ENCODE measurements around the gene IFITM2.

Gene IFITM2

GRCh38 chr11:287821-288477 is 19.7 kb upstream of the IFITM2 start:
- TF ChIP-seq CTCF (IDR thresholded peaks at IDR 0.05; ENCODE audit: low read depth, low read length): no peak
- H3K4me3 ChIP-seq (replicated peaks in 1 of 2; ENCODE audit: low read depth in 2 of 2, low read length in 2 of 2): peak overlapping the region; percentile 54
- no peak for DNase-seq (ENCODE audit: low read depth in 2 of 2)

- peak in 1 of 2 donors; percentile 46 for DNase-seq (ENCODE audit: low read depth in 2 of 2)
- no peak for TF ChIP-seq CTCF (IDR thresholded peaks at IDR 0.05; ENCODE audit: low read depth, low read length)
- H3K4me3 ChIP-seq (replicated peaks in 1 of 2; ENCODE audit: low read depth in 2 of 2, low read length in 2 of 2): peak within 1 kb of the TSS; percentile 54
Measured at GRCh38 chr11:288478-289397, 18.9 kb upstream of the IFITM2 start, which contains the start of gene PGGHG. Gene PGGHG, plus strand, starts transcription at chr11:289126. Its CDS starts 691 bp downstream, at chr11:289817.

- TF ChIP-seq CTCF (IDR thresholded peaks at IDR 0.05; ENCODE audit: low read depth, low read length): no peak
- no peak for DNase-seq (ENCODE audit: low read depth in 2 of 2)
- peak overlapping the region; percentile 41 to 54 for H3K4me3 ChIP-seq (replicated peaks in 1 of 2; ENCODE audit: low read depth in 2 of 2, low read length in 2 of 2)
Measured at GRCh38 chr11:289398-289711, 18.3 kb upstream of the IFITM2 start.

GRCh38 chr11:289712-290620 is 17.6 kb upstream of the IFITM2 start:
- no peak for DNase-seq (ENCODE audit: low read depth in 2 of 2)
- no peak for TF ChIP-seq CTCF (IDR thresholded peaks at IDR 0.05; ENCODE audit: low read depth, low read length)
- H3K4me3 ChIP-seq (replicated peaks in 1 of 2; ENCODE audit: low read depth in 2 of 2, low read length in 2 of 2): peak overlapping the region; percentile 41 to 54

- no peak overlapping the region for H3K4me3 ChIP-seq (replicated peaks in 1 of 2; ENCODE audit: low read depth in 2 of 2, low read length in 2 of 2)
- no peak for DNase-seq (ENCODE audit: low read depth in 2 of 2)
- TF ChIP-seq CTCF (IDR thresholded peaks at IDR 0.05; ENCODE audit: low read depth, low read length): no peak
Measured at GRCh38 chr11:290621-291231, 16.9 kb upstream of the IFITM2 start.
